HG03280 (cell line): ENCODE measurements around the gene GRPR.
"Not testable (repeated sequence)": the region's sequence is repeated elsewhere in the genome, so short reads cannot be mapped to it uniquely, and the experiment has no call there.

Experiments used
- ATAC-seq: cut with Tn5 transposase; IDR thresholded peaks from one replicate; pipeline ENCODE4 v1.9.1; 2021; ENCODE audit warnings: mild to moderate bottlenecking, moderate library complexity; ENCODE audit not compliant: unreplicated experiment

Gene GRPR

DNA sequence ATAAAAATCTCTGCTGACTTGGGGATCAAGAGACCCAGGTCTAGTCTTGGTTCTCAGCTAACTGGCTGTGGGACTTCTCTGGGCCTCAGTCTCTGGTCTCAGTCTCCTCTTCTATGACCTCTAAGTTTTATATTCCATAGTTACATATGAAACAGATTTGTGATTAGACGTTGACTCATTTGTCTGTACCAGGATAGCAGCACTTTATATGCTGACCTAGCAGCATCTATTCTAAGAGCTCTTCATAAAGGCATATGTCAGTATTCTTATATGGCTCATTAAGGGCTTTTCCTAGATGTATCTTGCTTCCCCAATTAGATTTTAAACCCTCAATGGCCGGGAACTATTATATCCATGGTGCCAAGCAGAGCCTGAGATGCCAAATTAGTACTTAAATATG lies 12.7 kb downstream of the GRPR start:
- ATAC-seq, result no peak

DNA sequence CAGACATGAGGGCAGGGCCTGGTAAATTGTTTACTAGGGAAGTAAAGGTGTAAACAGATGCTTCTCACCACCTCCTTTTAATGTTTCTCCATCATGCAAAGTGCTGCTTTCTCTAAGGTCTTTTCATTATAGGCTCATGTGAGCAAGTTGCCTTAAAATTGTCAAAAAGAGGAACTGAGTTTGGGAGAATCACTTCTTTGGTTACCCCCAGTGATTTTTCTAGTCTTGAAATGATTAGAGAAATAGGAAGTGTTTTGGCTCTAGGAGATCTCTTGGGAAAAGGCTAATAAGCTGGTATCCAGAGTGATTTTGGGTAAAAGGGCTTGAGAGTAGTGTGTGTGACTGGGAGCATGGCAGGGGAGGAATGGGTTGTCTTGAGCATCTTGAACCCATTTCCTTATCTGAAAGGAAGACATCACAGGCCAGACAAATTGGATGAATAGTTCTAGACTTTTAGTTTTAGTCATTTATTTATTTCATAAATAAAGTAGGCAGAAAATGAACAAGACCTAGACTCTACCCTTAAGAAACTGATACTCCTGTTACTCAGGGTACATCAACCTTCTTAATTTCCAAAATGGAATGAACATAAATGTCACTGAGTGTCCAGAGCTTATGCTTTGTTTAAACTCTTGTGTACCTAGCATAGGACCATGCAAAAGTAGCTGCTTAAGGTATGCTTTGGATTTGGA lies 14.2 kb downstream of the GRPR start:
- ATAC-seq, result no peak

DNA sequence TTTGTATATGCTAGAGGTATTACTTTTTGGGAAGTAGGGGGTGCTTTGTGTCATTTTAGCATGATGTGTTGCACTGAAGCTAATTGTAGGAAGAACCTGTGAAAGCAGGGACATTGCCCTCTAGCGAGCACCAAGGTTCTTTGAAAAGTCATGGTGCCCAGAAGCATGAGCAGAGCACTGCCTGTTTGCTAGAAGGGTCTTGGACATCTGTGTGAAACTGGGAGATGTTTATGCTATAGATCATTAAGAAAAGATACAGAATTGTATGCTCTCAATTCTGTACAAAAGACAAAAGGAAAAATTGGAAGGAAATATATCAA lies 14.7 kb downstream of the GRPR start:
- ATAC-seq, result no peak

DNA sequence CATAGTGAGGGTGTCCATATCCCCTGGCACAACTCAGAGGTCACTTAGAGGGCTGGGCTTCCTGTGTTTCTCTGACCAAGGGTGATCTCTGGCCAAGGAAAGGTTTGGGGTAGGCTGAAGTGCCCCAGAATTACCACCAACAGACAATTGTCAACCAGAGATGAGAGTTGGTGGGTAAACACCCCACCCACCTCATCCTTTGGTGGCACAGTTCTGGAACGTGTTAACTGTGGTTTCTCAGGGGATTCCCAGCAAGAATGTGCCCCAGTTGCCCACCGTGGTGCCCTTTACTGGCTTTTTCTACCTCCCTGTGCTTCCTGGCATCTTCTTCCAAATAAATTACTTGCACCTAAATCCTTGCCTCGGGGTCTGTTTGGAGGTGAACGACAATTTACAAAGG lies 17.1 kb downstream of the GRPR start:
- ATAC-seq, result no peak

DNA sequence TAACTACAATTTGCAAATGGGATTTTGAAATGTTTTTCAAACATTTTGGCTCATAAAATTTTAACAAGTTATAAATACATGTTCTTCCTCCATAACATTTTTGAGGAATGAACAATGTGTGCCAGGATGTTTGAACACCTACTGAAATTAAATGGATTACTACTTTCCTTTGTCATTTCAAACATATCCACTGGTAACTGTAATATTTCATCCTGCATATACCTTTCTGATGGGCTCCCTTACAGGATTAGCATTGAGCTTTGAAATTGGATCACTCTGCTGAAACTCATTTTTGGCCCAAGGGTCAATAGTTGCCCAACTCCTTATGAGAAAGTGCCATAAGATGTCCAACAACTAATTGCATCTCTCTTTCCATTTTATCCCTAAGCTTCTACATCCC lies 17.6 kb downstream of the GRPR start:
- no peak for ATAC-seq

DNA sequence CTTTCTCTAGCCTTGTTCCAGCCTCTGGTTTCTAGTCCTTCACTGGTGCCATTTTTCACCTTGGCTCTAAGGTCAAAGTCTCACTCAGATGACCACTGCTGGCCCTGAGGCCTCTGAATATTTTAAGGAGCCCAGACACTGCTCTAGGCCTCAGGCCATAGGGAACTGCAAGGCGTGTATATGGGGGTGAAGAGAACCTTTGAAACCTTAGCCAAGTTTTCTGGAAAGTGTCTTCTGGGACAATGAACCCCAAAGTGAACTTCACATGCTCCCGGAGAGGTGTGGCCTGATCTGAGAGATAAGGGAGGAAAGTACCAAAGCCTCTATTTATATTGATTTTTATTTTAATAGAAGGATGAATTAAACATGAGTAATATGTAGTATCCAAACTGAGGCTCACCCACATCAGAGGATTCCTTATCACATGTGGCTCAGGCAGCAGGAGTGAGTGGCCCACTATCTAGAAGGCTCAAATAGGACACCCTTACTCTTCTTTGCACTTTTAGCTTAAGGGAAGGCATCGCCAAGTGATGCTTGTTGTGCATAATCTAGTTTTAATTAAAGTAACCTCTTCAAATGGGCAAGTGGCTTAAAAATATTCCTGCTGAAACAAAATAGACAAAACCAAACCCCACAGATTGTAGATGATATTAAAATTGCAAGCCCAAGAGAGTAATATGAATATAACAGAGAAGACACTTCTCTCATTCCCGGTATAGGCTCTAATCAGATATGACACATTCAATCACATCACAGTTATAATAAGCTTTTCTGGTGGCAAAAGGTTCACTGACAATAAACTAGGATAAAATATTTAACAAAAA lies 18.3 kb downstream of the GRPR start:
- no peak for ATAC-seq

DNA sequence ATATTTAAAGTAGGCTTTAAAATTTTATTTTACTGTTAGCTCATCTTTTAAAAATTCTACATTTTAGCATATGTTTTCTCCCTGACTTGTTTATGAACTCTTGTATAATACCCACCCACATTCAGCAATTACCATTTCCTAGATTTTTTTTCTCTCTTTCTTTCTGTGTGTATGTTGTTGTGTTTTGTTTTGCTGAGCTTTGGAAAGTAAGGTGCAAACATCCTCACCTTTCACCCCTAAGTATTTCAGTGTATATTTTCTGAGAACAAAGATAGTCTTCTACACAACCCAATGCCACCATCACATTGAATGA lies 18.8 kb downstream of the GRPR start:
- no peak for ATAC-seq

DNA sequence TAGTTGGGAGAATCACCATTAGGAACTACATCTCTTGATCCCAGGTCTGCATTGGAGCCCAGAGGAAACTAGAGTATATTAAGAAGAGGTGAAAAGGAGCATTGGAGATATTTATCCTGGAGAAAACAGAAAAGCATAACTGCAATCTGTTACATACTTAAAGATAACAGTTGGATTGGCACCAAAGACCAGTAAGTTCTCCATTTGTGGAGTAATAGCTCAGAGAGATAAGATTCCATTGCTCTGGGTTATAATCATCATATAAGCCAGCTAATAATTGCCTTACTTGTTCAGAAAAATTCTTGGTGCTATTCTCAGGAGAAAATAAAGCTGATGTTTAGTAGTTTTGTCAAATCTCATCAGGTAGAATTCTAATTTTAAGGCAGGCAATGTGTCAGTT lies 20.6 kb downstream of the GRPR start:
- ATAC-seq, result no peak

DNA sequence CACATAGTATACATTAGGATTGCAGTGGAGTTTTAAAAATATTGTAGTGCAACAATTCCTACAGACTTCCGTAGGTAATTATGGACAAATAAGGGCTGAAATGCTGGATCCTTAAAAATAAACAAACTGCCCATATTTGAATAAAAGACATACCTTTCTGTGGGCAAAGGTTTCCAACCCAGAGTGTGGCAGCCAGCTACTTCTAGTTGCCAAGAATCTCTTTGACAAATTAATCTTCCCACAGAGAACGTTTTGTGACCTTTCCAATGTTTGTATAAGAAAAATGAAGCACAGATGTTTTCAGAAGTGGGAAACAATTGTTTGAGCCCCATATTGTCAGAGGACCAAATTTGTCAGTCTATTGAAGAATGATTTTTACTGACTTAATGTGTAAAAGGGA lies 21.1 kb downstream of the GRPR start:
- ATAC-seq, result no peak

DNA sequence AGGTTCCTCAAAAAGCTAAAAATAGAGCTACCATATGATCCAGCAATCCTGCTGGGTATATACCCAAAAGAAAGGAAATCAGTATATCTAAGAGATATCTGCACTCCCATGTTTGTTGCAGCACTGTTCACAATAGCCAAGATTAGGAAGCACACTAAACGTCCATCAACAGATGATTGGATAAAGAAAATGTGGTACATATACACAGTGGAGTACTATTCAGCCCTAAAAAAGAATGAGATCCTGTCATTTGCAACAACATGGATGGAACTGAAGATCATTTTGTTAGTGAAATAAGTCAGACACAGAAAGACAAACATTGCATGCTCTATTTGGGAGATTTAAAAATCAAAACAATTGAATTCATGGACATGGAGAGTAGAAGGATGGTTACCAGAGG lies 21.7 kb downstream of the GRPR start:
- ATAC-seq, result not testable (repeated sequence)

DNA sequence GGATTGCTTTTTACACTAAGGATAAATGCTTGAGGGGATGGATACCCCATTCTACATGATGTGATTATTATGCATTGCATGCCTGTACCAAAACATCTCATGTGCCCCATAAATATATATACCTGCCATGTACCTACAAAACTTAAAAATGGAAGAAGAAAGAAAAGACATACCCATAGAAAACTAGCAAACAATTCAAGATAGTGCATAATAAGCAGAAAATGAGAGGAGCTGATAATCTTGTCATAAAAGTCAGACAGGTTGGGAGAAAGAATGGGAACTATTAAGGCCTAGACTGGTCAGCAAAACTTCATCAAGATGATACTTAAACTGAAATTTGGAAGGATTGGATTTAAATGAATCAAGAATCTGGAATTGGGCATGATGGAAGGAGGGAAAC lies 22.3 kb downstream of the GRPR start:
- ATAC-seq, result no peak

DNA sequence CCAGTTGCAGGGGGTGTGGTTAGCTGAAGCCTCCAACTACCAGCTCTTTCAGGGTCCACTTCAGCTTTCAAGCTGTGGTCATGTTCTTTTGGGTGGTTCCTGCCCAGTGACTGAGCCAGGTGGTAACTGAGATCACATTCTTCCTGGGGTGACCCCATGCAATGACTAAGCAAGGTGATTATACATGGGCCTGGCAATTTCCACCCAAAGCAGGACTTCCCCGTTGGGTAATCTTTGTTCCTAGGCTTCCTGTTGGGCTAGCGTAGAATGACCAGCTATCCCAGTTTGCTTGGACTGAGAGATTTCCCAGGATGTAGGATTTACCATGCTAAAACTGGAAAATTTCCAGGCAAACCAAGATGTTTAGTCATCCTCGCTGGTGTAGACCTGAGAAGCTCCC lies 25.5 kb downstream of the GRPR start:
- no peak for ATAC-seq

DNA sequence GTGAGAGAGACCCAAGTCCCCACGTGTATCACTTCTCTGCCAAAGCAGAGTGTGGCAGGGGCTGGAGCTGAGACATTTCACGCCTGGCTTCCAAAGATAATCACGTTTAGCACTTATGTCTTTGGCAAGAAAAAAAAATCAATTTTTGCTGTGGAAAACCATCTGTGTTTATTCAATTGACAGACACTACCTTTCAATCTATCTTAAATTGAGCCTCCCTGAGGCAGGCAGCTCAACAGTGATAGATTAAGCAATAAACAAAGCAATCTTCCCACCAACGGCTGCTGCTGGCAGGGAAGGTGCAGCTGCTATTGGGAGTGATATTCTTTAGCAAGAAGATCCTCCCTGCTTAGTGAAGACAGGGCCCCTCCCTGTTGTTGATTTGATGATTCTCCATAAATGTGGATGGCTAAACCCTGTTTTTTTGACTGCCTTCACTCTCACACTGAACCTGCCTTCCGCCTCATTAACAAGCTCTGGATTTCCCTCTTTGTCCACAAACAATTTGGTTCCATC lies 32.3 kb downstream of the GRPR start:
- no peak for ATAC-seq

DNA sequence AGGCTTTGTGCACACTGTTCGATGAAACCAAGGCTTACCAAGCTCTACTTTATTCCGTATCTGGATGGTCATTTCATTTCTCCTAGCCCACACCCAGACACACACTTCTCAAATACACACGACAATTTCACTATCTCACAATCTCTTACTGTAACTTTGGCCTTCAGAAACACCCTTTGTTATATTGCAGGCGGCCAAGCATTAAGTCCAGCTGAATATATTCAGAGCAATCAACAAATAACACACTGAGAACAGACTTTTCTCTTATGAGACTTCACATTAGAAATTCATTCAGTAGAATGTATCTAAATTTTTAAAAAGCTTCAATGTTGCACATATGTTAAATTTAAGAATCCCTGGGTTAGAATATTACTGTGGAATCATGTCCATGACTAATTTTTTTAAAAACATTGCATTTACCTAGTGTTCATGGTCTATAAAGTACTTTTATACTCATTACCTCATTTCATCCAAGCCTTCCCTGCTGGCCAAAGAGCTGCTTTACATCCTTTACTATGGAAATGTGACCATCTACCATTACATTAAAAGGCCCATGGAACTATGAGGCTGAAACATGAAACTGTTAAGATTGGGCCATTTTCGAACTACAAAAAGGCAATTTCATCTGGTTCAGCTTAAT lies 33.4 kb downstream of the GRPR start:
- ATAC-seq, result no peak

DNA sequence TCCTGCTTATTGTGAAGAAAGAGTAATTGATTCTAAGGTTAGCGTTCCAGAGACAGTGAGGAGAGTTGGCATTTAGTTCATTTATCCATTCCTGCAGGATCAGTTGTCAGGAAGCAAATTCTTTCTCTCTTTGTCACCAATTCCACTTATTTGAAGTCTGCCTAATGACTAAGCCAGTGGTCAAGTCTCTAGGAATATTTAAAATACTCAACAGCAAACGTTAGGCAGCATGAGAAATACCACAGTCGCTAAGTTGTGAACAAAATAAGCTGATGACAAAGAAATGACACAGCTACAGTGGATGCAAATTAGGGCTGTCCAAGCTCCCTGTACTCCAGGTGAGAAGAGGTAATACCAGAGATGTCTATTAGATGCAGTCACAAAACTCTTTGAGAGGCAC lies 37.4 kb downstream of the GRPR start:
- ATAC-seq, result no peak

DNA sequence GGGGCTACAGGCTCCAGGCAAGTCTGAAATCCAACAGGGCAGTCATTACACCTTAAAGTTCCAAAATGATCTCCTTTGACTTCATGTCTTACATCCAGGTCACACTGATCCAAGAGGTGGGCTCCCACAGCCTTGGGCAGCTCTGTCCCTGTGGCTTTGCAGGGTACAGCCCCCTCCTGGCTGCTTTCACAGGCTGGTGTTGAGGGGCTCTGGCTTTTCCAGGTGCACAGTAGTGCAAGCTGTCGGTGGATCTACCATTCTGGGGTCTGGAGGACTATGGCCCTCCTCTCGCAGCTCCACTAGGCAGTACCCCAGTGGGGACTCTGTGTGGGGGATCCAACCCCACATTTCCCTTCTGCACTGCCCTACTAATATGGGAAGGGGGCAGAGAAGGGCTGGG lies 37.8 kb downstream of the GRPR start:
- ATAC-seq, result not testable (repeated sequence)

DNA sequence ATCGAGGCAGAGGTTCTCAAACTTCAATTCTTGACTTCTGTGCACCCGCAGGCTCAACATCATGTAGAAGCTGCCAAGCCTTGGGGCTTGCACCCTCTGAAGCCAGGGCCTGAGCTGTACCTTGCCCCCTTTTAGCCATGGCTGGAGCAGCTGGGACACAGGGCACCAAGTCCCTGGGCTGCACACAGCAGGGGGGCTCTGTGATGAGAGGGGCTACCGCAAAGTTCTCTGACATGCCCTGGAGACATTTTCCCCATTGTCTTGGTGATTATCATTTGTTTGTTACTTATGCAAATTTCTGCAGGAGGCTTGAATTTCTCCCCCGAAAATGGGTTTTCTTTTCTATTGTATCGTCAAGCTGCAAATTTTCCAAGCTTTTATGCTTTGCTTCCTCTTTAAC lies 39.0 kb downstream of the GRPR start:
- ATAC-seq, result no peak

DNA sequence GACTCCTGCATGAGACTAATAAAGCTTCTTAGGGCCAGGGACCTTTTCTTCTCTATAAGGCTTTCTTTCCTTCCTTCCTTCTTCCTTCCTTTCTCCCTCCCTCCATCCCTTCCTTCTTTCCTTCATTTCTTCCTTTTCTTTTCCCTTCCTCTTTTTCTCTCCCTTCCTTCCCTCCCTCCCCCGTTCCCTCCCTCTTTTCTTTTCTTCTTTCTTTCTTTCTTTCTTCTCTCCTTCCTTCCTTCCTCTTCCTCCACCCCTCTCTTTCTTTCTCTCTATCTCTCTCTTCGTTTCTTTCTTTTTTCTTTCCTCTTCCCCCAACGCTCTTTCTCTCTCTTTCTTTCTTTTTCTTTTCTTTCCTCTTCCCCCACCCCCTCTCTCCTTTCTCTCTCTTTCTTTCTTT lies 41.4 kb downstream of the GRPR start:
- no peak for ATAC-seq

DNA sequence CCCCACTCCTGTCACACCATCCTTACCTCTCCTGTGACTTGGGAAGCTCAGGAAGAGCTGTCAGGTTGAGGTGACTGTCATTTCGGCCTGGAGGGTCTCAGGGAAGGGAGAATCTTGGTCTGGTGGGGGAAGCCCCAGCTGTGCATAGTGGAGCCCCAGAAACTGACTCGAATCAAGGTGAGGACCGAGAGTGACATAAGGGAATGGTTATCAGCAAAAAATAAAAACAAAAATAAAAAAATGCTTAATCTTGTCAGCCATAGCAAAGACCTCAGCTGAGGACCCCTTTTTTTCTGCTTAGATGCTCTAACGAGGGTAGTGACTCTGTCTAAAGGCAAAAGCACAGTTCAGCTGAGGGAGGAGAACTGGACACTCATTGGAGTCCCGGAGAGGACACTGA lies 43.8 kb downstream of the GRPR start, which contains the start of gene MAGEB17:
Gene MAGEB17, plus strand, starts transcription at position 301 of the 400 bp plus-strand sequence. CDS start 2,902 bp downstream, outside the sequence.
- no peak for ATAC-seq

DNA sequence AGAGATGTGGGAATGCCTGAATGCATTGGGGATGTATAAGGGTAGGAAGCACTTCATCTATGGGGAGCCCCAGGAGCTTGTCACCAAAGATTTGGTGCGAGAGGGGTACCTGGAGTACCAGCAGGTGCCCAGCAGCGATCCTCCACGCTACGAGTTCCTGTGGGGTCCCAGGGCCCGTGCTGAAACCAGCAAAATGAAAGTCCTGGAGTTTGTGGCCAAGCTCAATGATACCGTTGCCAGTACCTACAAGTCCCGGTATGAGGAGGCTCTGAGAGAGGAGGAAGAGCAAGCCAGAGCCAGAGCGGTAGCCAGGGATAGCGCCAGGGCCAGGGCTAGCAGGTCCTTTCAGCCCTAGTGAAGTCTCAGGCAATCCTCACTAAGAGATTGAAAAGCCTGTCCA lies 47.7 kb downstream of the GRPR start:
- no peak for ATAC-seq

DNA sequence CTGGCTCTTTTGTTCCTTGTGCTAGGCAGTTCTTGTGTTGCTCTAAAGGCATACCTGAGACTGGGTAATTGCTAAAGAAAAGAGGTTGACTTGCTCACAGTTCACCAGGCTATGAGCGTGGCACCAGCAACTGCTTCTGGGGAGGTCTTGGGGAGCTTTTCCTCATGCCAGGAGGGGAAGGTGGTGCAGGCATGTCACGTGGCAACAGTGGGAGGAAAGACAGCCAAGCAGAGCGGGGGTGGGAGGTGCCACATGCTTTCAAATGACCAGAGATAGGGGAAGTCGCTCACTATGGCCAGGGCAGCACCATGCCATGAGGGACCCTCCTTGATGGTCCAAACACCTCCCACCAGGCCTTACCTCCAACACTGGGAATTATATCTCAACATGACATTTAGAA lies 48.6 kb downstream of the GRPR start:
- ATAC-seq, result no peak

DNA sequence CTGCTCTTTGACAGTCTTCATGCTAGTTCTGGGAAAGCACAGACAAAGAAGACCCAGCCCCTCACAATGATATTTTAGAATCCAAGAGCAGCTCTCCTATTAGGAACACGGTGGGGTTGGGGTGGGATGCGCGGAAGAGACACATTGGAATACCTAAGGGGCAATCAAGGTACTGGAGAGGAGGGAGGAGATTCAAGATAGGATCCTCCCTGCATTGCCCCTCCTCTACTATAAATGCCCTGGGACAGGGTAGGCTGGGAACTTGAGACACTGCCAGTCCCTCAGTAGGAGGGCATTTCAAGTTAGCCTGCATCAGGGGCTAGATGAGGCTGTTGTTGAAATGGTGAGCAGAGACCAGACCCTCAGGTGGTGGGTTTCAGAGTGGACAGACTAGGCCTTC lies 49.0 kb downstream of the GRPR start:
- no peak for ATAC-seq
